Stomach smooth muscle (tissue), 2 donors: ENCODE measurements around the gene TMEM60.
"Not testable (repeated sequence)": the region's sequence is repeated elsewhere in the genome, so short reads cannot be mapped to it uniquely, and the experiment has no call there.

Experiments used
- H3K27ac ChIP-seq: one replicate; pipeline ENCODE4 v1.7.0; 2013; ENCODE audit warnings: mild to moderate bottlenecking, low read length, inconsistent platforms
- H3K27me3 ChIP-seq, 2 donors: one replicate each; pipeline ENCODE4 v1.7.0; 2013; ENCODE audit warnings: low read length in 2 of 2; ENCODE audit not compliant: insufficient read depth in 2 of 2, control insufficient read depth in 1 of 2
- H3K36me3 ChIP-seq, 2 donors: one replicate each; pipeline ENCODE4 v1.7.0; 2013; ENCODE audit warnings: low read length in 2 of 2; ENCODE audit not compliant: control insufficient read depth in 2 of 2, insufficient read depth in 2 of 2
- H3K4me1 ChIP-seq: one replicate; pipeline ENCODE4 v1.7.0; 2013; ENCODE audit warnings: low read length; ENCODE audit not compliant: control insufficient read depth, insufficient read depth
- H3K4me3 ChIP-seq, 2 donors: one replicate each; pipeline ENCODE4 v1.7.0; 2013; ENCODE audit warnings: low read length in 2 of 2
- H3K9ac ChIP-seq, 2 donors: one replicate each; pipeline ENCODE4 v1.7.0; 2013; ENCODE audit warnings: low read length in 2 of 2, mild to moderate bottlenecking in 1 of 2
- H3K9me3 ChIP-seq, 2 donors: one replicate each; pipeline ENCODE4 v1.7.0; 2013; ENCODE audit warnings: low read length in 2 of 2; ENCODE audit not compliant: control insufficient read depth in 2 of 2
- donor health status: healthy.
- donor health status: Pancreatic carcinoma.

The TMEM60 gene

DNA sequence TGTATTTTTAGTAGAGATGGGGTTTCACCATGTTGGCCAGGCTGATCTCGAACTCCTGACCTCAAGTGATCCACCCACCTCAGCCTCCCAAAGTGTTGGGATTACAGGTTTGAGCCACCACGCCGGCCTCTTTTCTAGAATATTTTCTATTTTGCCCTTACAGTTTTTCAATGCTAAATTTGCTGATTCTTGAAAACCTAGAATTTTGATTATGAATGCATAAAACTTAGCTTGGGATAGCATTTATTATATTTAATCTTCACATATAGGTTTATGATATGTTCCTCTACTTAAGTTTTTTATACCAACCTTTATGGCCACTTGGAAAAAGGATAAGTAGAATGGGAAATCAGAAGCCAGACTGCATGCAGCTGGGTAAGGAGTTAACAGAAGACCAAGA, 2.1 kb downstream of the TMEM60 start:
- no peaks in the 10 kb centered on the region for H3K27me3 ChIP-seq
- no peaks in the 10 kb centered on the region for H3K9me3 ChIP-seq
- H3K4me3 ChIP-seq, result no peak overlapping the region
- no peak overlapping the region for H3K27ac ChIP-seq
- H3K4me1 ChIP-seq, result peaks cover 16% of the 10 kb centered on the region
- no peak overlapping the region for H3K9ac ChIP-seq
- peaks cover 3 to 7% of the 10 kb centered on the region in 2 donors for H3K36me3 ChIP-seq

DNA sequence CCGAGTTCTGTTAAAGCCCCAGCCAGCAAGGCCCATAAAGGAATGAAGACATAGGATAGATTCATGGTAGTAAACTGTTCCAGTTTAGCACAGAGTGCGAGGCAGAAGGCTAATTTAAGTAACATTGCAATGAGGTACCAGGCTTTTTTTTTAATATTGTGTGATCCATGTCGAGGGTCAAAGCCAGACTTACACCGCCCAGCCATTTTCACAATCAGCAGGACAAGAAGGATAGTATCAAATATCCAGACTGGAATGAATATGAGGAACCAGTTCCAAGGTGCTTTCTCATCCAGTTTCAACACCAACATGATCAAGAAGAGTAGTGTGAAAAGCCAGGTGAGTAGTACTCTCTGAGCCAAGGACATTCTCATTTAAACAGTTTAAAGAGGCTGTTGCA, 4.2 kb downstream of the TMEM60 start:
- H3K9me3 ChIP-seq, result no peaks in the 10 kb centered on the region
- H3K4me1 ChIP-seq, result peaks cover 10% of the 10 kb centered on the region
- no peak overlapping the region for H3K9ac ChIP-seq
- no peaks in the 10 kb centered on the region for H3K27me3 ChIP-seq
- H3K36me3 ChIP-seq, result peaks cover 3 to 7% of the 10 kb centered on the region in 2 donors
- no peak overlapping the region for H3K27ac ChIP-seq
- no peak overlapping the region for H3K4me3 ChIP-seq

DNA sequence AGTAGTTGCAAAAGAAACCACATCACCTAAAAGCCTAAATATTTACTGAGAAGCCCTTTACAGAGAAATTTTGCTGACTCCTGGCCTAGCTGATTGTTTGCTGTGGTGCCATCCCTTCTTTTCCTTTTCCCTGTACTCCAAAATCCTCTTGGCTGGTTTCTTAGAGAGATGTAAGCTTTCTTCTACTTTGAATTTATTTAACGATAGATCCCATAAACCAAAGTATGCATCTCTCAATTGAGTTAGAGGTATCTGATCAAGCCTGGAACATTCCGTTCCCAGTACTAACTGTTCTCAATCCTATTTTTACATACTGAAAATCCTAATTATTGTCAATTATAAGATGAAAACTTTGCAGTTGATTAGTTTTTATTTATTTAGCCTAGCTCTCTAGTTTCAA, 6.3 kb downstream of the TMEM60 start:
- Histone ChIP-seq H3K9me3 (no peaks in the 10 kb centered on the region), H3K4me1 (peaks cover 3% of the 10 kb centered on the region), H3K9ac (no peak overlapping the region), H3K27me3 (no peaks in the 10 kb centered on the region), H3K36me3 (peaks cover 3 to 7% of the 10 kb centered on the region in 2 donors), H3K27ac (no peak overlapping the region), H3K4me3 (no peak overlapping the region)

DNA sequence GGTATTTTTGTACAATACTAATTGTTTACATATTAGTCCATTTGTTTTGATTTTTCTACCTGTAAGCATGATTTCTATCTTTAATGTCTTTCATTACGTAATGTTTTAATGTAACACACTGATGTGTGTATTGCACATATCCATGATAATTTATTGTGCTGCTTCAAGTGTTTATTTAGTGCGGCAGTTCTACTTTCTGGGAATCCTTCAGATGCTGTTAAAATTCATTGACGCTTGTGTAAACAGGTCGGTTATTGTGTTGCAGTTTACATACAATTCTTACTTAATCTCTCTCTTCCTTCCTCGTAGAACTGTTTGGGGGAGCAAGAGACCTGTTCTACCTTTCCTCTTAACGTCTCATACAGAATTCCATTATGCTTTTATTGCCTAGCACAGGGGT, 6.9 kb downstream of the TMEM60 start:
- Histone ChIP-seq H3K27ac (no peak overlapping the region), H3K4me1 (no peaks in the 10 kb centered on the region), H3K9me3 (no peaks in the 10 kb centered on the region), H3K9ac (no peak overlapping the region), H3K4me3 (no peak overlapping the region), H3K27me3 (no peaks in the 10 kb centered on the region), H3K36me3 (peaks cover 3 to 7% of the 10 kb centered on the region in 2 donors)

DNA sequence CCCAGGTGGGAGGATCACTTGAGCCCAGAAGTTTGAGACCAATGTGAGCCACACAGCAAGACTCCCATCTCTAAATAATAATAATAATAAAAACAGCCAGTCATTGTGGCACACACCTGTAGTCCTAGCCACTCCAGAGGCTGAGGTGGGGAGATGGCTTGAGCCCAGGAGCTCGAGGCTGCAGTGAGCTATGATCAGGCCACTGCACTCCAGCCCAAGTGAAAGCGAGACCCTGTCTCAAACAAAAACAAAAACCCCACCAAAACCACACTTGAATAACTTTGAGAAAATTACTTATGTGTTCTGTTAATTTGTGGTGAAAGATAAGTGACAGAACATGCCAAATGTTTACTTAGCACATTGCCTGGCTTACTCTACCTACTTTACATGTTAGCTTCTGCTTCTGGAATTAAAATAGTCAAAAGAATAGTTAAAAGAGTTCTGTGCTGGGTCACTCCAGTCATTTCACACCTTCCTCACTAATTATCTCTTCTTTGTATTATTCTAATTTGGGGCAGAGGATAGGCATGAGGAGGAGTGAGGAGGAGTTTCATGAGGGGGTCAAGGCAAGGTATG, 9.8 kb downstream of the TMEM60 start:
- no peak overlapping the region for H3K4me3 ChIP-seq
- no peaks in the 10 kb centered on the region for H3K4me1 ChIP-seq
- no peak overlapping the region for H3K9ac ChIP-seq
- no peaks in the 10 kb centered on the region for H3K27me3 ChIP-seq
- no peaks in the 10 kb centered on the region for H3K9me3 ChIP-seq
- H3K36me3 ChIP-seq, result peaks cover 0 to 4% of the 10 kb centered on the region in 2 donors
- H3K27ac ChIP-seq, result no peak overlapping the region

DNA sequence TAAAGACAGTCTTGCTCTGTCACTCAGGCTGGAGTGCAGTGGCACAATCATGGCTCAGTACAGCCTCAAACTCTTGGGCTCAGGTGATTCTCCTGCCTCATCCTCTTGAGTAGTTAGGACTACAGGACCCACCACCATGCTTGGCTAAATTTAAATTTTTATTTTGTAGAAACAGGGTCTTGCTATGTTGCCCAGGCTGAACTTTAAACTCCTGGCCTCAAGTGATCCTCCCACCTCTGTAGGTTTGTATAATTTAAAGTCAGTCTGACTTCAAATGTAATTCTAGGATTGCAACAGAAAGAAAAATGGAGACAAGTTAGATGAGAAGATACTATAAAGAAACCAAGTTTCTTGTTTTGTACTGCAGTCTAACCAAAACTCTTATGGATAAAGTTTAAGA, 11.5 kb downstream of the TMEM60 start:
- Histone ChIP-seq H3K4me3 (no peak overlapping the region), H3K27me3 (no peaks in the 10 kb centered on the region), H3K4me1 (no peaks in the 10 kb centered on the region), H3K27ac (no peak overlapping the region), H3K9ac (no peak overlapping the region), H3K36me3 (peaks cover 0 to 4% of the 10 kb centered on the region in 2 donors), H3K9me3 (no peaks in the 10 kb centered on the region)

DNA sequence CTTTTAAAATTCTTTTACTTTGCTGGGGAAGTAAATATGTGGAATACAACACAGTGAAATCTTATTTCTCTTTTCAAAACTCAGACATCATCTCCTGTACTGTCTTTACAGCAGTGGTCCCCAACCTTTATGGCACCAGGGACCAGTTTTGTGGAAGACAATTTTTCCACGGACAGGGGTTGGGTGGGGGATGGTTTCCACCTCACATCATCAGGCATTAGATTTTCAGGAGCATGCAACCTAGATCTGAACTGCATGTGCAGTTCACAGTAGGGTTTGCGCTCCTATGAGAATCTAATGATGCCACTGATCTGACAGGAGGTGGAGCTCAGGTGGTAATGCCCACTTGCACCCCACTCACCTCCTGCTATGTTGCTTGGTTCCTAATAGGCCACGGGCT, 12.2 kb downstream of the TMEM60 start:
- no peaks in the 10 kb centered on the region for H3K27me3 ChIP-seq
- H3K9me3 ChIP-seq, result no peaks in the 10 kb centered on the region
- no peak overlapping the region for H3K9ac ChIP-seq

DNA sequence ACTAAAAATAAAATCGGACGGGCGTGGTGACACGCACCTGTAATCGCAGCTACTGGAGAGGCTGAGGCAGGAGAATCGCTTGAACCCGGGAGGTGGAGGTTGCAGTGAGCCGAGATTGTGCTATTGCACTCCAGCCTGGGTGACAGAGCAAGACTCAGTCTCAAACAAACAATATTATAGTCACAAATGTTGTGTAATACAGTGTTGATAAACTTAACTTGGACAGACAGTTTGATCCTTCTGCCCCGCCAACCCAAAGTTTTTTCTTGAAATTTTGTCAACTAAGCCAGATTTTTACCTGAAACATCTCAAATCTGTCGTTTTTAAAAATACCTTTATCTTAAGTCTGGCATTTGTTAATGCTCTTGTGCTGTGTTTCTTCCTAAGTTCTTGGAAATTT, 13.8 kb downstream of the TMEM60 start:
- H3K9ac ChIP-seq, H3K36me3 ChIP-seq, H3K27ac ChIP-seq, H3K9me3 ChIP-seq, H3K4me1 ChIP-seq, H3K4me3 ChIP-seq, H3K27me3 ChIP-seq: not testable (repeated sequence)

More for the DNA sequence above, 12.2 kb downstream of the TMEM60 start:
- H3K4me3 ChIP-seq, result no peak overlapping the region
- no peak overlapping the region for H3K27ac ChIP-seq
- peaks cover 1 to 4% of the 10 kb centered on the region in 2 donors for H3K36me3 ChIP-seq
- H3K4me1 ChIP-seq, result no peaks in the 10 kb centered on the region

DNA sequence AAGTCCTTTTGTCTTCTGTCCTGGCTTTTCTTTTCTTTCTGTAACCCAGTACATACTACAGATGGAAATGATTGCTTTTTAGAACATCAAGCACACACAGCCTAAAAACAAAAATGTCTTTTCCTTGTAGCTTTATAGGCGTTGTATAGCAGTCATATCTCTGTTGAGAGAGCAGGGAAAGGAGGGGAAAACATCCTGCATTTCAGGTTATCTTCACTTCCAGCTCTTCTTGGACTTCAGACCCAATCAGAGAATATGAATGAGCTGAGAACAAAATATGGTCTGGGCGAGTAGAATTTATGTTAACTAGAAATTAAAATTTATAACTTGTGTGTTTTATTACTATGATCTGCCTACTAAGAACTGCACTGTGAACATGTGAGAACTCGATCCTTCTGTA, 14.7 kb downstream of the TMEM60 start:
- no peak overlapping the region for H3K9ac ChIP-seq
- no peaks in the 10 kb centered on the region for H3K27me3 ChIP-seq
- H3K9me3 ChIP-seq, result no peaks in the 10 kb centered on the region
- H3K36me3 ChIP-seq, result peaks cover 4 to 11% of the 10 kb centered on the region in 2 donors
- H3K4me3 ChIP-seq, result no peak overlapping the region
- H3K27ac ChIP-seq, result no peak overlapping the region
- no peaks in the 10 kb centered on the region for H3K4me1 ChIP-seq

DNA sequence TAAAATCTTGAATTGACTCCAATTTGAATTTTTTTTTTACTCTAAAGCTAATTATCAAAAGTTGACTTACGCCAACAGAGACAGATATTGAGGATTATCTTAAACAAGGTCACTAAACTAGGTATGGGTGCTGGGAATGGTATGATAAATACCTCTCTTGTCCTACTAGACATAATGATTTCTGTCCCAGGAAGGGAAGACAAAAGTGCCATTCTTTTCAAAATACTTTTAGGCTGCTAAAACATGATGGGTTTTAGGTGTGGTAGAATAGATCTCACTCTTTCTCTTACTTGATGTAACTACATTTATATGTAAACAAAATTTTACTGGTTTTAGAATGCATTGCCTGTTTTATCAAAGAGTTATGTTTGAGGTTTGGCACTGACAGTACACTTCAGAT, 15.1 kb downstream of the TMEM60 start:
- no peaks in the 10 kb centered on the region for H3K9me3 ChIP-seq
- no peaks in the 10 kb centered on the region for H3K27me3 ChIP-seq
- H3K9ac ChIP-seq, result no peak overlapping the region
- peaks cover 4 to 12% of the 10 kb centered on the region in 2 donors for H3K36me3 ChIP-seq
- no peak overlapping the region for H3K4me3 ChIP-seq
- H3K27ac ChIP-seq, result no peak overlapping the region
- H3K4me1 ChIP-seq, result no peaks in the 10 kb centered on the region

DNA sequence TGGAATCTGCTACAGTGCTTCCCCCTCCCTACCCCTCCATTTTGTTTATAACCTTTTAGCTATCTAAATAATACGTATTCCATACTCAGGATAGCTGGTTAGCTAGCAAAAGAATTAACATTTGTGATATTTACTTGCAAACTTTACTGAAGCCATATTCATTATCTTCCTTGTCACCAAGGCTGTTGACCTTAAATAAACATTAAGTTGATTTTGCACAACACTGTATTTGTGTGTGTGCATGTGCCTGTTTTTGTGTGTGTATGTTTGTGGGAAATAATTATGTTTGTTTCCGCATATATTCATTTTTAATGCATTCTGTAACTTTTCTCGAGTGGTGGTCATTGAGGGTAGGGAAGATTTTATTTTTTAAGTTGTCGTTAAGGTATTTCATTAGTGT, 15.9 kb downstream of the TMEM60 start:
- H3K9ac ChIP-seq, result no peak overlapping the region
- H3K36me3 ChIP-seq, result peaks cover 4 to 12% of the 10 kb centered on the region in 2 donors
- H3K9me3 ChIP-seq, result no peaks in the 10 kb centered on the region
- H3K4me3 ChIP-seq, result no peak overlapping the region
- no peak overlapping the region for H3K27ac ChIP-seq
- no peaks in the 10 kb centered on the region for H3K4me1 ChIP-seq
- H3K27me3 ChIP-seq, result no peaks in the 10 kb centered on the region
